H9 (cell line): ENCODE data around the gene ADARB2. TPM values are rescaled to one million over a fixed set of nuclear protein-coding genes. Genes with fewer than 3 reads are reported as not detected.

ENCODE experiments used
- DNase-seq: peaks from one replicate; pipeline ENCODE4 v3.0.0-alpha.2; 2017
- H2AFZ ChIP-seq: one replicate; pipeline ENCODE4 v1.6.1; 2013; ENCODE audit warnings: mild to moderate bottlenecking, low read length, control low read depth, moderate library complexity
- H2AK5ac ChIP-seq: 2 replicates; pipeline ENCODE4 v1.6.1; 2013; ENCODE audit warnings: low read length, control low read depth, mixed read lengths; ENCODE audit not compliant: insufficient read length
- H2BK120ac ChIP-seq: one replicate; pipeline ENCODE4 v1.6.1; 2013; ENCODE audit warnings: low read depth, mild to moderate bottlenecking, low read length, control low read depth, inconsistent platforms; ENCODE audit not compliant: poor library complexity, severe bottlenecking
- H2BK12ac ChIP-seq: 2 replicates; pipeline ENCODE4 v1.6.1; 2013; ENCODE audit warnings: low read length, control low read depth, mixed read lengths, low read depth; ENCODE audit not compliant: insufficient read length
- H2BK15ac ChIP-seq: 2 replicates; pipeline ENCODE4 v1.6.1; 2013; ENCODE audit warnings: low read depth, low read length, control low read depth
- H2BK20ac ChIP-seq: one replicate; pipeline ENCODE4 v1.6.1; 2013; ENCODE audit warnings: low read depth, mild to moderate bottlenecking, low read length, control low read depth, inconsistent platforms; ENCODE audit not compliant: poor library complexity, severe bottlenecking
- H2BK5ac ChIP-seq: 2 replicates; pipeline ENCODE4 v1.6.1; 2013; ENCODE audit warnings: low read length, control low read depth, mixed read lengths; ENCODE audit not compliant: insufficient read length
- H3K14ac ChIP-seq: 2 replicates; pipeline ENCODE4 v1.6.1; 2013; ENCODE audit warnings: low read length, control low read depth; ENCODE audit not compliant: insufficient read depth
- H3K18ac ChIP-seq: 2 replicates; pipeline ENCODE4 v1.6.1; 2013; ENCODE audit warnings: low read depth, mild to moderate bottlenecking, mixed read lengths, low read length, control low read depth; ENCODE audit not compliant: insufficient read length
- H3K23ac ChIP-seq: 2 replicates; pipeline ENCODE4 v1.6.1; 2013; ENCODE audit warnings: low read length, control low read depth, mixed read lengths, low read depth; ENCODE audit not compliant: insufficient read length
- H3K23me2 ChIP-seq: 2 replicates; pipeline ENCODE4 v1.6.1; 2013; ENCODE audit warnings: low read depth, mild to moderate bottlenecking, mixed read lengths, low read length, control low read depth; ENCODE audit not compliant: insufficient read length, poor library complexity, severe bottlenecking
- H3K27ac ChIP-seq: 2 replicates; pipeline ENCODE4 v1.5.1; 2013; ENCODE audit warnings: low read length, control low read depth, mixed read lengths, low read depth; ENCODE audit not compliant: insufficient read length
- H3K27me3 ChIP-seq: 2 replicates; pipeline ENCODE4 v1.6.1; 2013; ENCODE audit warnings: low read length, control low read depth, inconsistent platforms; ENCODE audit not compliant: insufficient read depth
- H3K4ac ChIP-seq: 2 replicates; pipeline ENCODE4 v1.6.1; 2013; ENCODE audit warnings: low read depth, mild to moderate bottlenecking, control low read depth, inconsistent platforms, low read length, moderate library complexity
- H3K4me1 ChIP-seq: 2 replicates; pipeline ENCODE4 v1.6.1; 2013; ENCODE audit warnings: low read length, control low read depth, inconsistent platforms; ENCODE audit not compliant: insufficient read depth
- H3K4me2 ChIP-seq: 2 replicates; pipeline ENCODE4 v1.6.1; 2013; ENCODE audit warnings: low read length, control low read depth, mixed read lengths; ENCODE audit not compliant: insufficient read length, insufficient read depth
- H3K56ac ChIP-seq: 2 replicates; pipeline ENCODE4 v1.6.1; 2013; ENCODE audit warnings: low read depth, mild to moderate bottlenecking, mixed read lengths, low read length, control low read depth; ENCODE audit not compliant: insufficient read length
- H3K79me1 ChIP-seq: 2 replicates; pipeline ENCODE4 v1.6.1; 2013; ENCODE audit warnings: low read depth, mild to moderate bottlenecking, moderate library complexity, low read length, control low read depth, inconsistent platforms; ENCODE audit not compliant: insufficient read depth, poor library complexity, severe bottlenecking
- H3K79me2 ChIP-seq: 2 replicates; pipeline ENCODE4 v1.6.1; 2013; ENCODE audit warnings: low read length, control low read depth, inconsistent platforms; ENCODE audit not compliant: insufficient read depth
- H3K9ac ChIP-seq: 2 replicates; pipeline ENCODE4 v1.6.1; 2013; ENCODE audit warnings: low read length, control low read depth, mixed read lengths; ENCODE audit not compliant: insufficient read length; ENCODE audit errors: extremely low read depth
- H3K9me3 ChIP-seq: one replicate; pipeline ENCODE4 v1.6.1; 2013; ENCODE audit warnings: low read depth, low read length, inconsistent platforms; ENCODE audit not compliant: control insufficient read depth
- H3T11ph ChIP-seq: one replicate; pipeline ENCODE4 v1.6.1; 2013; ENCODE audit warnings: mild to moderate bottlenecking, low read length, control low read depth, inconsistent platforms
- H4K20me1 ChIP-seq: one replicate; pipeline ENCODE4 v1.6.1; 2013; ENCODE audit not compliant: control insufficient read depth, insufficient read length, insufficient read depth
- H4K5ac ChIP-seq: 2 replicates; pipeline ENCODE4 v1.6.1; 2013; ENCODE audit warnings: low read depth, mild to moderate bottlenecking, mixed read lengths, low read length, control low read depth; ENCODE audit not compliant: insufficient read length
- H4K8ac ChIP-seq: replicated peaks from 2 replicates; pipeline ENCODE4 v1.6.1; 2013; ENCODE audit warnings: low read length, control low read depth, mixed read lengths, low read depth; ENCODE audit not compliant: insufficient read length
- H4K91ac ChIP-seq: 2 replicates; pipeline ENCODE4 v1.6.1; 2013; ENCODE audit warnings: low read depth, mild to moderate bottlenecking, moderate library complexity, mixed read lengths, low read length, control low read depth; ENCODE audit not compliant: insufficient read length
- H3K27ac Mint-ChIP-seq, 3 experiments: 2 replicates in 2 of 3; 3 replicates in 1 of 3; pipeline ENCODE4 v1.8.0; 2020 to 2021; ENCODE audit warnings: mixed read lengths in 3 of 3, mild to moderate bottlenecking in 1 of 3, moderate library complexity in 1 of 3
- H3K27me3 Mint-ChIP-seq: 2 replicates; pipeline ENCODE4 v1.8.0; 2021; ENCODE audit warnings: low read depth, mild to moderate bottlenecking, moderate library complexity, mixed read lengths
- H3K36me3 Mint-ChIP-seq, 3 experiments: 2 replicates in 2 of 3; 3 replicates in 1 of 3; pipeline ENCODE4 v1.8.0; 2020 to 2021; ENCODE audit warnings: low read depth in 3 of 3, mixed read lengths in 3 of 3; ENCODE audit not compliant: insufficient read depth in 1 of 3
- H3K4me1 Mint-ChIP-seq, 2 experiments: 2 replicates each; pipeline ENCODE4 v1.8.0; 2020; ENCODE audit warnings: mixed read lengths in 2 of 2
- H3K4me3 Mint-ChIP-seq, 2 experiments: 2 replicates in 1 of 2; 3 replicates in 1 of 2; pipeline ENCODE4 v1.8.0; 2020 to 2021; ENCODE audit warnings: mild to moderate bottlenecking in 2 of 2, mixed read lengths in 2 of 2, moderate library complexity in 1 of 2
- H3K9me3 Mint-ChIP-seq, 2 experiments: 2 replicates in 1 of 2; 3 replicates in 1 of 2; pipeline ENCODE4 v1.8.0; 2020; ENCODE audit warnings: mild to moderate bottlenecking in 2 of 2, mixed read lengths in 2 of 2, moderate library complexity in 1 of 2
- CTCF ChIP-seq: fragments of 200-600 bp; sonication (generic); conservative IDR thresholded peaks from 3 replicates; pipeline ENCODE4 v1.8.0; 2021; ENCODE audit warnings: antibody characterized with exemption, mild to moderate bottlenecking
- WGBS: extraction: QIAGEN DNeasy Blood & Tissue Kit; methylation state at CpG from one replicate; pipeline ENCODE4 v1.1.7; 2013; ENCODE audit warnings: missing lambda C conversion rate, low lambda C conversion rate, mixed read lengths; ENCODE audit not compliant: insufficient read length; ENCODE audit errors: extremely low coverage; 5-methylcytosine and 5-hydroxymethylcytosine counted together
- total RNA-seq: library from RNA; stranded (reverse); gene quantifications from 2 replicates; pipeline ENCODE4 v1.2.1, GENCODE V29; 2021

ADARB2 gene
- total RNA-seq, 1 experiment from 2014 or later: 0.87 TPM

GRCh38 chr10:1573981-1574380 is 163.3 kb downstream of the ADARB2 start:
- no peaks in the 10 kb centered on the region for H3K79me1 ChIP-seq
- no peaks in the 10 kb centered on the region for H3K4me1 ChIP-seq
- H2BK5ac ChIP-seq: no peak overlapping the region
- H3K27ac ChIP-seq: no peak overlapping the region
- H3K27me3 Mint-ChIP-seq: peaks cover 9% of the 10 kb centered on the region
- no peak overlapping the region for H3K56ac ChIP-seq
- no peak for DNase-seq
- no peaks in the 10 kb centered on the region for H4K20me1 ChIP-seq
- no CpG with 5 or more reads among the region's 12 CpGs for WGBS
- TF ChIP-seq CTCF: no peak
- H3K27me3 ChIP-seq: no peaks in the 10 kb centered on the region
- no peaks in the 10 kb centered on the region for H3K23me2 ChIP-seq
- no peak overlapping the region for H4K8ac ChIP-seq
- H3K4me3 Mint-ChIP-seq: no peak overlapping the region
- H3K18ac ChIP-seq: no peak overlapping the region
- H2BK15ac ChIP-seq: no peak overlapping the region
- no peak overlapping the region for H2AK5ac ChIP-seq
- H2BK120ac ChIP-seq: no peak overlapping the region
- H3K4ac ChIP-seq: no peak overlapping the region
- H3K4me1 Mint-ChIP-seq: no peaks in the 10 kb centered on the region; a peak in 1 of 4 replicates
- no peak overlapping the region for H3T11ph ChIP-seq
- H2BK20ac ChIP-seq: no peak overlapping the region
- H3K9me3 Mint-ChIP-seq: no peaks in the 10 kb centered on the region
- no peak overlapping the region for H3K14ac ChIP-seq
- no peaks in the 10 kb centered on the region for H3K36me3 Mint-ChIP-seq
- H3K9me3 ChIP-seq: no peaks in the 10 kb centered on the region
- H3K4me2 ChIP-seq: no peak overlapping the region
- H4K91ac ChIP-seq: no peak overlapping the region
- no peak overlapping the region for H3K9ac ChIP-seq
- no peak overlapping the region for H4K5ac ChIP-seq
- peak overlapping the region in 1 of 3 experiments; percentile 59; a peak in 1 of 7 replicates for H3K27ac Mint-ChIP-seq
- no peaks in the 10 kb centered on the region for H3K79me2 ChIP-seq
- H2BK12ac ChIP-seq: no peak overlapping the region
- no peak overlapping the region for H2AFZ ChIP-seq
- no peak overlapping the region for H3K23ac ChIP-seq
